Activated CD8-positive, alpha-beta memory T cell treated with anti-CD3 and anti-CD28 coated beads, Interleukin-2, amount 10 ng/mL, durations not matched to agents 7 days and 5 days (primary cell): ENCODE data around the gene GMDS. TPM values are rescaled to one million over a fixed set of nuclear protein-coding genes. Genes with fewer than 3 reads are reported as not detected.

Source experiments
- ATAC-seq: fragments of 150-1000 bp; cut with Tn5 transposase; one replicate; pipeline ENCODE4 v1.10.0; 2021; ENCODE audit warnings: moderate library complexity
- CTCF ChIA-PET: fragments of 350-600 bp; sonication (Branson Sonifier 250); formaldehyde crosslinking; loops from one replicate; lab custom pipeline; 2021; ENCODE audit warnings: antibody characterized with exemption; lab: Charles Lee
- DNase-seq: peaks from one replicate; pipeline ENCODE4 v3.0.0-alpha.2; 2020
- H3K27ac Mint-ChIP-seq: one replicate; pipeline ENCODE4 v1.8.0; 2021; ENCODE audit warnings: mild to moderate bottlenecking, mixed read lengths
- H3K27me3 Mint-ChIP-seq: one replicate; pipeline ENCODE4 v1.8.0; 2021; ENCODE audit warnings: mixed read lengths
- H3K36me3 Mint-ChIP-seq: one replicate; pipeline ENCODE4 v1.8.0; 2021; ENCODE audit warnings: mild to moderate bottlenecking, mixed read lengths
- H3K4me1 Mint-ChIP-seq: one replicate; pipeline ENCODE4 v1.8.0; 2021; ENCODE audit warnings: mixed read lengths
- H3K4me3 Mint-ChIP-seq: one replicate; pipeline ENCODE4 v1.8.0; 2021; ENCODE audit warnings: mild to moderate bottlenecking, moderate library complexity, mixed read lengths
- H3K9me3 Mint-ChIP-seq: one replicate; pipeline ENCODE4 v1.8.0; 2022; ENCODE audit warnings: low read depth, mixed read lengths
- total RNA-seq, 2 experiments: library from RNA; stranded (reverse); gene quantifications; one replicate each; pipeline ENCODE4 v1.2.3, GENCODE V29; 2021

Gene GMDS
- total RNA-seq, 2 experiments from 2014 or later: 28.2 to 36.9 TPM

GRCh38 chr6:2178125-2178524 lies 67.3 kb downstream of the GMDS start:
- Mint-ChIP-seq H3K27me3 (no peaks in the 10 kb centered on the region), H3K9me3 (peaks cover 17% of the 10 kb centered on the region), H3K4me1 (peaks cover 10% of the 10 kb centered on the region), H3K27ac (no peak overlapping the region), H3K4me3 (no peak overlapping the region), H3K36me3 (peaks cover 24% of the 10 kb centered on the region)
- DNase-seq (no peak), ATAC-seq (no peak)
- CTCF ChIA-PET: no interaction called here

GRCh38 chr6:2175825-2176224 lies 69.6 kb downstream of the GMDS start:
- ATAC-seq: no peak
- CTCF ChIA-PET: no interaction called here

GRCh38 chr6:2173203-2173961 lies 72.0 kb downstream of the GMDS start:
- no peak for DNase-seq
- no peak for ATAC-seq
- Mint-ChIP-seq H3K9me3 (peaks cover 16% of the 10 kb centered on the region), H3K36me3 (peaks cover 16% of the 10 kb centered on the region), H3K27ac (no peak overlapping the region), H3K4me1 (no peaks in the 10 kb centered on the region), H3K27me3 (no peaks in the 10 kb centered on the region), H3K4me3 (no peak overlapping the region)
- CTCF ChIA-PET: no interaction called here

More at GRCh38 chr6:2175825-2176224, 69.6 kb downstream of the GMDS start:
- H3K9me3 Mint-ChIP-seq: peaks cover 17% of the 10 kb centered on the region
- no peaks in the 10 kb centered on the region for H3K4me1 Mint-ChIP-seq
- no peaks in the 10 kb centered on the region for H3K27me3 Mint-ChIP-seq
- DNase-seq: no peak
- peaks cover 20% of the 10 kb centered on the region for H3K36me3 Mint-ChIP-seq
- H3K27ac Mint-ChIP-seq: no peak overlapping the region
- no peak overlapping the region for H3K4me3 Mint-ChIP-seq

GRCh38 chr6:2171728-2172127 lies 73.7 kb downstream of the GMDS start:
- ATAC-seq (no peak), DNase-seq (no peak)
- Mint-ChIP-seq H3K4me3 (no peak overlapping the region), H3K4me1 (no peaks in the 10 kb centered on the region), H3K27ac (no peak overlapping the region), H3K36me3 (peaks cover 2% of the 10 kb centered on the region), H3K27me3 (no peaks in the 10 kb centered on the region), H3K9me3 (peaks cover 3% of the 10 kb centered on the region)
- CTCF ChIA-PET: no interaction called here

- DNase-seq: no peak
- no peak overlapping the region for H3K27ac Mint-ChIP-seq
- peaks cover 4% of the 10 kb centered on the region for H3K36me3 Mint-ChIP-seq
- no peaks in the 10 kb centered on the region for H3K4me1 Mint-ChIP-seq
- H3K9me3 Mint-ChIP-seq: no peaks in the 10 kb centered on the region
- H3K27me3 Mint-ChIP-seq: no peaks in the 10 kb centered on the region
- CTCF ChIA-PET: no interaction called here
- no peak overlapping the region for H3K4me3 Mint-ChIP-seq
- no peak for ATAC-seq
Measured at GRCh38 chr6:2168480-2168879, 76.9 kb downstream of the GMDS start.

GRCh38 chr6:2166717-2167116 lies 78.7 kb downstream of the GMDS start:
- ATAC-seq (no peak), DNase-seq (no peak)
- Mint-ChIP-seq H3K4me1 (peaks cover 14% of the 10 kb centered on the region), H3K4me3 (no peak overlapping the region), H3K9me3 (no peaks in the 10 kb centered on the region), H3K36me3 (peaks cover 4% of the 10 kb centered on the region), H3K27me3 (no peaks in the 10 kb centered on the region), H3K27ac (no peak overlapping the region)
- CTCF ChIA-PET: no interaction called here

GRCh38 chr6:2165286-2165685 lies 80.1 kb downstream of the GMDS start:
- Mint-ChIP-seq H3K4me3 (no peak overlapping the region), H3K9me3 (no peaks in the 10 kb centered on the region), H3K27ac (no peak overlapping the region), H3K27me3 (no peaks in the 10 kb centered on the region), H3K36me3 (peaks cover 4% of the 10 kb centered on the region), H3K4me1 (peaks cover 20% of the 10 kb centered on the region)
- CTCF ChIA-PET: no interaction called here
- DNase-seq: no peak
- ATAC-seq: no peak

GRCh38 chr6:2164481-2164880 lies 80.9 kb downstream of the GMDS start:
- no peak for DNase-seq
- Mint-ChIP-seq H3K27me3 (no peaks in the 10 kb centered on the region), H3K4me3 (no peak overlapping the region), H3K36me3 (peaks cover 4% of the 10 kb centered on the region), H3K4me1 (peaks cover 20% of the 10 kb centered on the region), H3K9me3 (no peaks in the 10 kb centered on the region), H3K27ac (no peak overlapping the region)
- no peak for ATAC-seq
- CTCF ChIA-PET: no interaction called here

GRCh38 chr6:2162079-2162445 lies 83.3 kb downstream of the GMDS start:
- Mint-ChIP-seq H3K9me3 (no peaks in the 10 kb centered on the region), H3K27ac (no peak overlapping the region), H3K36me3 (peaks cover 5% of the 10 kb centered on the region), H3K4me3 (no peak overlapping the region), H3K4me1 (peaks cover 34% of the 10 kb centered on the region), H3K27me3 (no peaks in the 10 kb centered on the region)
- CTCF ChIA-PET: no interaction called here
- no peak for ATAC-seq
- DNase-seq: no peak

GRCh38 chr6:2158596-2159271 lies 86.7 kb downstream of the GMDS start:
- Mint-ChIP-seq H3K36me3 (peaks cover 1% of the 10 kb centered on the region), H3K9me3 (no peaks in the 10 kb centered on the region), H3K4me3 (no peak overlapping the region), H3K27me3 (no peaks in the 10 kb centered on the region), H3K27ac (no peak overlapping the region), H3K4me1 (peaks cover 34% of the 10 kb centered on the region)
- no peak for DNase-seq
- CTCF ChIA-PET: no interaction called here
- no peak for ATAC-seq

- no peak overlapping the region for H3K4me3 Mint-ChIP-seq
- no peaks in the 10 kb centered on the region for H3K27me3 Mint-ChIP-seq
- ATAC-seq (no peak), DNase-seq (no peak)
- peaks cover 28% of the 10 kb centered on the region for H3K4me1 Mint-ChIP-seq
- H3K9me3 Mint-ChIP-seq: no peaks in the 10 kb centered on the region
- CTCF ChIA-PET: no interaction called here
- H3K27ac Mint-ChIP-seq: no peak overlapping the region
- H3K36me3 Mint-ChIP-seq: peaks cover 1% of the 10 kb centered on the region
Measured at GRCh38 chr6:2157441-2158127, 87.8 kb downstream of the GMDS start.

GRCh38 chr6:2155206-2155605 lies 90.2 kb downstream of the GMDS start:
- ATAC-seq (no peak), DNase-seq (no peak)
- Mint-ChIP-seq H3K27ac (no peak overlapping the region), H3K4me3 (no peak overlapping the region), H3K27me3 (no peaks in the 10 kb centered on the region), H3K36me3 (peaks cover 1% of the 10 kb centered on the region), H3K9me3 (no peaks in the 10 kb centered on the region), H3K4me1 (peaks cover 14% of the 10 kb centered on the region)
- CTCF ChIA-PET: no interaction called here

- CTCF ChIA-PET: no interaction called here
- DNase-seq: no peak
- H3K27ac Mint-ChIP-seq: no peak overlapping the region
Measured at GRCh38 chr6:2149361-2150006, 95.9 kb downstream of the GMDS start.

More at GRCh38 chr6:2149361-2150006, 95.9 kb downstream of the GMDS start:
- ATAC-seq: no peak
- no peaks in the 10 kb centered on the region for H3K27me3 Mint-ChIP-seq
- H3K36me3 Mint-ChIP-seq: peaks cover 3% of the 10 kb centered on the region
- H3K4me3 Mint-ChIP-seq: no peak overlapping the region
- no peaks in the 10 kb centered on the region for H3K4me1 Mint-ChIP-seq
- no peaks in the 10 kb centered on the region for H3K9me3 Mint-ChIP-seq
